WTC11 (cell line): ENCODE data around the gene DCTPP1. TPM values are rescaled to one million over a fixed set of nuclear protein-coding genes. Genes with fewer than 3 reads are reported as not detected.
A peak's percentile ranks its signal among the peaks of the same experiment; 100 is the strongest.

Source experiments
- ATAC-seq: fragments of 200-7000 bp; cut with Tn5 transposase; 2 replicates; pipeline ENCODE4 v1.10.0; 2021; ENCODE audit warnings: mild to moderate bottlenecking, moderate library complexity
- CTCF ChIA-PET: fragments of 300-600 bp; sonication (Branson Sonifier 250); formaldehyde crosslinking; loops from one replicate; lab custom pipeline; 2021; ENCODE audit warnings: antibody characterized with exemption; lab: Charles Lee
- POLR2A ChIA-PET: fragments of 350-600 bp; sonication (Branson Sonifier 250); formaldehyde crosslinking; loops from one replicate; lab custom pipeline; 2021; ENCODE audit warnings: antibody characterized with exemption; lab: Charles Lee
- DNase-seq: peaks from one replicate; pipeline ENCODE4 v3.0.0; 2021; ENCODE audit warnings: low spot score
- H3K27ac Mint-ChIP-seq: 2 replicates; pipeline ENCODE4 v1.8.0; 2021; ENCODE audit warnings: mixed read lengths
- H3K27me3 Mint-ChIP-seq: 2 replicates; pipeline ENCODE4 v1.8.0; 2021; ENCODE audit warnings: low read depth, mild to moderate bottlenecking, moderate library complexity, mixed read lengths
- H3K36me3 Mint-ChIP-seq: 2 replicates; pipeline ENCODE4 v1.8.0; 2021; ENCODE audit warnings: mixed read lengths
- H3K4me1 Mint-ChIP-seq: 2 replicates; pipeline ENCODE4 v1.8.0; 2022; ENCODE audit warnings: mixed read lengths
- H3K4me3 Mint-ChIP-seq: 2 replicates; pipeline ENCODE4 v1.8.0; 2021; ENCODE audit warnings: mild to moderate bottlenecking, moderate library complexity, mixed read lengths
- H3K9me3 Mint-ChIP-seq: 2 replicates; pipeline ENCODE4 v1.8.0; 2021; ENCODE audit warnings: mixed read lengths
- AFF4 ChIP-seq: sonication (generic); formaldehyde crosslinking; IDR thresholded peaks from 2 replicates; pipeline ENCODE4 v1.8.1; 2023; ENCODE audit warnings: mild to moderate bottlenecking, missing genetic modification reagents, borderline replicate concordance
- AR ChIP-seq: fragments of 250-450 bp; sonication (Bioruptor Pico); IDR thresholded peaks from 2 replicates; pipeline ENCODE4 v1.9.0; 2021; ENCODE audit warnings: mild to moderate bottlenecking
- ATF1 ChIP-seq: sonication (generic); formaldehyde crosslinking; IDR thresholded peaks from 2 replicates; pipeline ENCODE4 v1.8.1; 2023; ENCODE audit warnings: mild to moderate bottlenecking, moderate library complexity, missing genetic modification reagents
- ERG ChIP-seq: fragments of 250-450 bp; sonication (Bioruptor Pico); IDR thresholded peaks from 2 replicates; pipeline ENCODE4 v1.8.0; 2021; ENCODE audit warnings: mild to moderate bottlenecking
- FOXK1 ChIP-seq: sonication (generic); formaldehyde crosslinking; IDR thresholded peaks from 2 replicates; pipeline ENCODE4 v1.8.0; 2022; ENCODE audit warnings: mild to moderate bottlenecking, moderate library complexity, missing genetic modification reagents
- FOXP4 ChIP-seq: sonication (generic); formaldehyde crosslinking; IDR thresholded peaks from 2 replicates; pipeline ENCODE4 v1.8.0; 2022; ENCODE audit warnings: mild to moderate bottlenecking, missing genetic modification reagents
- HMGXB4 ChIP-seq: sonication (generic); formaldehyde crosslinking; IDR thresholded peaks from 2 replicates; pipeline ENCODE4 v1.8.1; 2023; ENCODE audit warnings: mild to moderate bottlenecking, moderate library complexity, missing genetic modification reagents
- IRF2 ChIP-seq: sonication (generic); formaldehyde crosslinking; IDR thresholded peaks from 2 replicates; pipeline ENCODE4 v1.8.0; 2022; ENCODE audit warnings: low read depth, missing genetic modification reagents, borderline replicate concordance
- NFYB ChIP-seq: sonication (generic); formaldehyde crosslinking; conservative IDR thresholded peaks from 2 replicates; pipeline ENCODE4 v1.8.0; 2022; ENCODE audit warnings: low read depth, missing genetic modification reagents
- RELA ChIP-seq: sonication (generic); formaldehyde crosslinking; IDR thresholded peaks from 2 replicates; pipeline ENCODE4 v1.8.1; 2022; ENCODE audit warnings: missing genetic modification reagents, mild to moderate bottlenecking, borderline replicate concordance
- SMAD4 ChIP-seq: sonication (generic); formaldehyde crosslinking; IDR thresholded peaks from 2 replicates; pipeline ENCODE4 v1.8.0; 2022; ENCODE audit warnings: mild to moderate bottlenecking, missing genetic modification reagents
- TP53 ChIP-seq: sonication (generic); formaldehyde crosslinking; IDR thresholded peaks from 2 replicates; pipeline ENCODE4 v1.8.1; 2023; ENCODE audit warnings: mild to moderate bottlenecking, missing genetic modification reagents
- ZNF232 ChIP-seq: sonication (generic); formaldehyde crosslinking; IDR thresholded peaks from 2 replicates; pipeline ENCODE4 v1.8.0; 2022; ENCODE audit warnings: mild to moderate bottlenecking, missing genetic modification reagents
- total RNA-seq: library from RNA; stranded (reverse); gene quantifications from 3 replicates; pipeline ENCODE4 v1.2.3, GENCODE V29; 2021

The DCTPP1 gene
- total RNA-seq, 1 experiment from 2014 or later = 70.5 TPM

- TF ChIP-seq AFF4 (CRISPR knock-in tag) = no peak
- TF ChIP-seq ERG (CRISPR knock-in tag) = no peak
- no peak for TF ChIP-seq SMAD4 (CRISPR knock-in tag)
These were observed 20.4 kb downstream of the DCTPP1 start (continued) for GRCh38 chr16:30409125-30410060.

- no peak for DNase-seq
- peak overlapping the region; percentile 70 for H3K4me3 Mint-ChIP-seq
- peak overlapping the region; percentile 28; the same call in 1 of the 2 replicates for H3K27ac Mint-ChIP-seq
- peaks cover 11% of the 10 kb centered on the region for H3K36me3 Mint-ChIP-seq
- ATAC-seq = peak; percentile 4
- no peaks in the 10 kb centered on the region for H3K9me3 Mint-ChIP-seq
- TF ChIP-seq TP53 (CRISPR knock-in tag) = 0 out of 2 replicates have a peak, but pooled peaks have one; percentile 5
- no peak for TF ChIP-seq ATF1 (CRISPR knock-in tag)
- peaks cover 15% of the 10 kb centered on the region for H3K27me3 Mint-ChIP-seq
- CTCF ChIA-PET = interaction anchor here (0.8 to 4.9 kb wide), 12 partner anchors 10 to 316 kb away, joined by 4 to 97 read pairs (median 18); partner anchors contain the start of genes DCTPP1, TBC1D10B, TBX6 and ZNF48
- peaks cover 20% of the 10 kb centered on the region for H3K4me1 Mint-ChIP-seq
- POLR2A ChIA-PET = interaction anchor here (0.6 to 1.9 kb wide), 8 partner anchors 10 to 353 kb away, joined by 3 to 26 read pairs (median 4); partner anchors contain the start of genes ZNF48 and ZNF785
These were observed 21.9 kb downstream of the DCTPP1 start for GRCh38 chr16:30407804-30408534.

- CTCF ChIA-PET = interaction anchor here (0.8 to 4.9 kb wide), 12 partner anchors 10 to 315 kb away, joined by 4 to 97 read pairs (median 16); partner anchors contain the start of genes CORO1A, DCTPP1, TBC1D10B and TBX6
- peaks cover 21% of the 10 kb centered on the region for H3K27me3 Mint-ChIP-seq
- ATAC-seq = peak; percentile 84
- POLR2A ChIA-PET = interaction anchor here (0.6 to 1.9 kb wide), 8 partner anchors 11 to 354 kb away, joined by 3 to 26 read pairs (median 4); partner anchors contain the start of genes ZNF48 and ZNF785
- H3K4me3 Mint-ChIP-seq = peak within 1 kb of the TSS; percentile 90
- peaks cover 7% of the 10 kb centered on the region for H3K36me3 Mint-ChIP-seq
- DNase-seq = peak; percentile 96
- no peaks in the 10 kb centered on the region for H3K9me3 Mint-ChIP-seq
- H3K27ac Mint-ChIP-seq = peak within 1 kb of the TSS; percentile 93
- peaks cover 20% of the 10 kb centered on the region for H3K4me1 Mint-ChIP-seq
- TF ChIP-seq AR (CRISPR knock-in tag) (no peak), ZNF232 (CRISPR knock-in tag) (peak; percentile 87; the same call in 1 of the 2 replicates), IRF2 (no peak), RELA (peak; percentile 59; the same call in 1 of the 2 replicates), FOXP4 (peak; percentile 39; the same call in 1 of the 2 replicates), NFYB (CRISPR knock-in tag) (peak; percentile 51; the same call in 1 of the 2 replicates), HMGXB4 (CRISPR knock-in tag) (peak; percentile 89), FOXK1 (CRISPR knock-in tag) (peak; percentile 72)
These were observed 22.6 kb downstream of the DCTPP1 start, which contains the start of gene ZNF771 for GRCh38 chr16:30407102-30407803. Gene ZNF771 (plus strand): TSS chr16:30407606. CDS start chr16:30408054, 448 bp downstream.
